Inferior parietal cortex (tissue), 1 donor: Measurements from ENCODE around the gene XYLT1.

Experiments
- DNase-seq: peaks from one replicate; pipeline ENCODE4 v3.0.0-alpha.2; 2016; ENCODE audit errors: extremely low spot score

The XYLT1 gene

GRCh38 chr16:17459903-17460521 is 10.7 kb downstream of the XYLT1 start:
- DNase-seq, result no peak

- no peak for DNase-seq
Observed at GRCh38 chr16:17457997-17458396, 12.8 kb downstream of the XYLT1 start.

- no peak for DNase-seq
Observed at GRCh38 chr16:17457513-17457912, 13.2 kb downstream of the XYLT1 start.

GRCh38 chr16:17454162-17454730 is 16.5 kb downstream of the XYLT1 start:
- DNase-seq, result no peak

GRCh38 chr16:17453364-17454038 is 17.3 kb downstream of the XYLT1 start:
- no peak for DNase-seq

- no peak for DNase-seq
Observed at GRCh38 chr16:17452922-17453321, 17.8 kb downstream of the XYLT1 start.

GRCh38 chr16:17451843-17452242 is 18.9 kb downstream of the XYLT1 start:
- no peak for DNase-seq

- no peak for DNase-seq
Observed at GRCh38 chr16:17450291-17450690, 20.5 kb downstream of the XYLT1 start.

GRCh38 chr16:17448640-17449638 is 21.8 kb downstream of the XYLT1 start:
- DNase-seq, result no peak

- DNase-seq, result no peak
Observed at GRCh38 chr16:17447101-17447569, 23.6 kb downstream of the XYLT1 start.

- no peak for DNase-seq
Observed at GRCh38 chr16:17446661-17447060, 24.1 kb downstream of the XYLT1 start.

- DNase-seq, result no peak
Observed at GRCh38 chr16:17445421-17445820, 25.3 kb downstream of the XYLT1 start.

- DNase-seq, result no peak
Observed at GRCh38 chr16:17444658-17445057, 26.1 kb downstream of the XYLT1 start.

GRCh38 chr16:17440131-17440530 is 30.6 kb downstream of the XYLT1 start:
- no peak for DNase-seq

GRCh38 chr16:17439580-17439979 is 31.2 kb downstream of the XYLT1 start:
- no peak for DNase-seq

GRCh38 chr16:17437981-17438380 is 32.8 kb downstream of the XYLT1 start:
- DNase-seq, result no peak

- DNase-seq, result no peak
Observed at GRCh38 chr16:17437127-17437720, 33.5 kb downstream of the XYLT1 start.

- DNase-seq, result no peak
Observed at GRCh38 chr16:17435318-17435717, 35.4 kb downstream of the XYLT1 start.

- no peak for DNase-seq
Observed at GRCh38 chr16:17433577-17434451, 36.9 kb downstream of the XYLT1 start.

GRCh38 chr16:17432901-17433576 is 37.7 kb downstream of the XYLT1 start:
- DNase-seq, result no peak
